Keratinocyte (primary cell): ENCODE results near the gene FOXD2.

Source experiments
- EZH2 ChIP-seq: IDR thresholded peaks from one replicate; pipeline ENCODE4 v1.6.1; 2012; ENCODE audit warnings: inconsistent platforms, mild to moderate bottlenecking, low read length, moderate library complexity
- TF ChIP-seq, protein P1 (sequence below), 3 experiments: IDR thresholded peaks in 1 of 3; conservative IDR thresholded peaks in 1 of 3; optimal IDR thresholded peaks in 1 of 3; 2 replicates in 2 of 3; 3 replicates in 1 of 3; pipeline versions ENCODE3 to v1.5.1; 2011; ENCODE audit warnings: low read length in 3 of 3, mild to moderate bottlenecking in 3 of 3, moderate library complexity in 2 of 3, control low read depth in 1 of 3, inconsistent platforms in 1 of 3; ENCODE audit not compliant: insufficient read depth in 2 of 3; ENCODE audit errors: extremely low read depth in 1 of 3

GRCh38 chr1:47477595-47478080, 39.8 kb downstream of the FOXD2 start:
- TF ChIP-seq, protein P1, sequence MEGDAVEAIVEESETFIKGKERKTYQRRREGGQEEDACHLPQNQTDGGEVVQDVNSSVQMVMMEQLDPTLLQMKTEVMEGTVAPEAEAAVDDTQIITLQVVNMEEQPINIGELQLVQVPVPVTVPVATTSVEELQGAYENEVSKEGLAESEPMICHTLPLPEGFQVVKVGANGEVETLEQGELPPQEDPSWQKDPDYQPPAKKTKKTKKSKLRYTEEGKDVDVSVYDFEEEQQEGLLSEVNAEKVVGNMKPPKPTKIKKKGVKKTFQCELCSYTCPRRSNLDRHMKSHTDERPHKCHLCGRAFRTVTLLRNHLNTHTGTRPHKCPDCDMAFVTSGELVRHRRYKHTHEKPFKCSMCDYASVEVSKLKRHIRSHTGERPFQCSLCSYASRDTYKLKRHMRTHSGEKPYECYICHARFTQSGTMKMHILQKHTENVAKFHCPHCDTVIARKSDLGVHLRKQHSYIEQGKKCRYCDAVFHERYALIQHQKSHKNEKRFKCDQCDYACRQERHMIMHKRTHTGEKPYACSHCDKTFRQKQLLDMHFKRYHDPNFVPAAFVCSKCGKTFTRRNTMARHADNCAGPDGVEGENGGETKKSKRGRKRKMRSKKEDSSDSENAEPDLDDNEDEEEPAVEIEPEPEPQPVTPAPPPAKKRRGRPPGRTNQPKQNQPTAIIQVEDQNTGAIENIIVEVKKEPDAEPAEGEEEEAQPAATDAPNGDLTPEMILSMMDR (optimal IDR thresholded peaks at IDR 0.05 in 1 of 3, IDR thresholded peaks at IDR 0.05 in 1 of 3, conservative IDR thresholded peaks at IDR 0.05 in 1 of 3; ENCODE audit: extremely low read depth in 1 of 3, insufficient read depth in 2 of 3, low read length in 3 of 3), result no peak
- TF ChIP-seq EZH2, result no peak
